Activated CD4-positive, alpha-beta T cell treated with anti-CD3 and anti-CD28 coated beads, Interleukin-2, Interleukin-4, amounts not matched to agents 100 ng/mL and 50 ng/mL, durations not matched to agents 16 hours and 8 hours (primary cell): ENCODE results near the gene CDK14.
A peak's percentile ranks its signal among the peaks of the same experiment; 100 is the strongest.
"Not testable (repeated sequence)": the region's sequence is repeated elsewhere in the genome, so short reads cannot be mapped to it uniquely, and the experiment has no call there.

Experiments
- DNase-seq: peaks from one replicate; pipeline ENCODE4 v3.0.0-alpha.2; 2020; ENCODE audit warnings: low spot score

Gene CDK14

GRCh38 chr7:90721869-90722431, 125.8 kb downstream of the CDK14 start:
- no peak for DNase-seq

GRCh38 chr7:90723233-90723632, 127.1 kb downstream of the CDK14 start:
- DNase-seq: no peak

GRCh38 chr7:90723866-90724265, 127.7 kb downstream of the CDK14 start:
- DNase-seq: no peak

GRCh38 chr7:90726120-90726519, 130.0 kb downstream of the CDK14 start:
- no peak for DNase-seq

- DNase-seq: no peak
Observed at GRCh38 chr7:90726623-90727022, 130.5 kb downstream of the CDK14 start.

- no peak for DNase-seq
Observed at GRCh38 chr7:90727412-90727811, 131.3 kb downstream of the CDK14 start.

GRCh38 chr7:90728568-90728967, 132.4 kb downstream of the CDK14 start:
- no peak for DNase-seq

- DNase-seq: not testable (repeated sequence)
Observed at GRCh38 chr7:90735611-90736280, 139.6 kb downstream of the CDK14 start.

- no peak for DNase-seq
Observed at GRCh38 chr7:90736316-90736715, 140.2 kb downstream of the CDK14 start.

- DNase-seq: peak; percentile 2
Observed at GRCh38 chr7:90736968-90737939, 141.1 kb downstream of the CDK14 start.

GRCh38 chr7:90738249-90738648, 142.1 kb downstream of the CDK14 start:
- DNase-seq: no peak

- no peak for DNase-seq
Observed at GRCh38 chr7:90739716-90740115, 143.6 kb downstream of the CDK14 start.

- DNase-seq: no peak
Observed at GRCh38 chr7:90740386-90740785, 144.3 kb downstream of the CDK14 start.

GRCh38 chr7:90743626-90744025, 147.5 kb downstream of the CDK14 start:
- DNase-seq: no peak

- no peak for DNase-seq
Observed at GRCh38 chr7:90747516-90747915, 151.4 kb downstream of the CDK14 start.

GRCh38 chr7:90749262-90749661, 153.1 kb downstream of the CDK14 start:
- no peak for DNase-seq

GRCh38 chr7:90749774-90750173, 153.7 kb downstream of the CDK14 start:
- DNase-seq: no peak

- no peak for DNase-seq
Observed at GRCh38 chr7:90751595-90751994, 155.5 kb downstream of the CDK14 start.

- no peak for DNase-seq
Observed at GRCh38 chr7:90752051-90752450, 155.9 kb downstream of the CDK14 start.

- DNase-seq: no peak
Observed at GRCh38 chr7:90755041-90755440, 158.9 kb downstream of the CDK14 start.

- no peak for DNase-seq
Observed at GRCh38 chr7:90756366-90756765, 160.2 kb downstream of the CDK14 start.

GRCh38 chr7:90757565-90757950, 161.4 kb downstream of the CDK14 start:
- not testable (repeated sequence) for DNase-seq
